ENCODE measurements around the gene PRRT4.

PRRT4 gene

DNA sequence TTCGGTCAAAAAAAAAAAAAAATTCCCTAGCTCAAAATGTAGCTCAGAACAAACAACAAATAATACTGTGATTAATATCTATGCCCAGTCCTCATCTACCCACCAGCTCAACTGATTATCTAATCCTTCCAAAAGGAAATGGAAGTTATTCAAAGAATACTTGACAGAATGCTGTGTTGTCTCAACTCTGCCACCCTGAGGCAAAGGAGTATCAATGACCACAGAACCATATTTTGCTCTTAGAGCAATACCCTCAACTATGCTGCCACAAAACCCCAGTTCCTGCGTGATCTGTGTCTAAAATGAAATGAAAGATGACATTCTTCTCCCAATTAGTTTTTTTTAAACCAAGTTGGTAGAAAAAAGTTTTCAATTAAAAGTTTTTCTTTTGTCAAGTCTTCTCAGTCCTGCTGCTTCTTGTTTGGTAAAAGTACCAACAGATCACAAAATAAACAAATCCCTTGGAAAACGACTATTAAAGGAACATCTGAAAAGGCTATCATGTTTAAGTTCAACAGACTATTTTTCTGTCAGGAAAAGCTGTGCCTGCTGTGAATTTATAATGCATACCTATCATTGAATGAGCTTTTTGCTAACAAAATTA, 39.3 kb downstream of the PRRT4 start:
- H3K36me3 ChIP-seq (ENCODE audit: control insufficient read depth in 2 of 2, insufficient read depth in 1 of 2, low read length in 2 of 2), result peaks cover 53 to 87% of the 10 kb centered on the region in 2 experiments
- ChIA-PET POLR2A (no interaction called here), CTCF (interaction anchor here (0.6 to 2.1 kb wide), 13 partner anchors 9 to 768 kb away, joined by 3 to 7 read pairs (median 4); no protein-coding TSS in a partner anchor)

DNA sequence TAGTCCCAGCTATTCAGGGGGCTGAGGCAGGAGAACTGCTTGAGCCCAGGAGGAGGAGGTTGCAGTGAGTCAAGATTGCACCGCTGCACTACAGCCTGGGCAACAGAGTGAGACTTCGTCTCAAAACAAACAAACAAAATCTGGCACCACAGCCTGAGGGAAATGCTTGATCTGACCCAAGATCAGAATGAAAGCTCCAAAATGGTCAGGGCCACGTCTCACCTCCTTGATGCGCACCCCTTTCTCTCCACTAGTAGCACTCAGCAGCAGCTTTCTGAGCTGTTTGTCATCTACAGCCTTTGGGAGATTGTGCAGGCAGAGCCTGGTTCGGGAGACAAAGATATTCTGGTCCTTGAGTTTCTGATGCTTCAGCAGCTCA, 40.5 kb downstream of the PRRT4 start:
- ChIA-PET POLR2A (no interaction called here), CTCF (interaction anchor here (0.8 to 2.1 kb wide), 6 partner anchors 10 to 767 kb away, joined by 3 to 7 read pairs (median 4); no protein-coding TSS in a partner anchor)
- Histone ChIP-seq H3K4me3 (ENCODE audit: low read depth, low read length) (no peak overlapping the region), H3K27ac (ENCODE audit: extremely low read depth, low read depth, low read length) (no peak overlapping the region), H3K36me3 (ENCODE audit: control insufficient read depth in 2 of 2, insufficient read depth in 1 of 2, low read length in 2 of 2) (peaks cover 53 to 87% of the 10 kb centered on the region in 2 experiments), H3K4me1 (ENCODE audit: control insufficient read depth, insufficient read depth, low read length) (no peaks in the 10 kb centered on the region), H3K9me3 (ENCODE audit: control insufficient read depth, insufficient read depth, low read depth, low read length) (no peaks in the 10 kb centered on the region)
- no peak for TF ChIP-seq ZNF280C (tag by site-specific recombination; IDR thresholded peaks at IDR 0.05)
- no peak for TF ChIP-seq ZNF626 (tag by site-specific recombination; IDR thresholded peaks at IDR 0.05)
- no peak for TF ChIP-seq ZSCAN18 (tag by site-specific recombination; IDR thresholded peaks at IDR 0.05)
- TF ChIP-seq ZNF248 (tag by site-specific recombination; IDR thresholded peaks at IDR 0.05), result no peak
- no peak for TF ChIP-seq HIC1 (tag by site-specific recombination; IDR thresholded peaks at IDR 0.05)
- TF ChIP-seq ZNF175 (tag by site-specific recombination; IDR thresholded peaks at IDR 0.05), result no peak
- no peak for TF ChIP-seq ZFHX2 (tag by site-specific recombination; conservative IDR thresholded peaks at IDR 0.05)
- TF ChIP-seq, protein P1, sequence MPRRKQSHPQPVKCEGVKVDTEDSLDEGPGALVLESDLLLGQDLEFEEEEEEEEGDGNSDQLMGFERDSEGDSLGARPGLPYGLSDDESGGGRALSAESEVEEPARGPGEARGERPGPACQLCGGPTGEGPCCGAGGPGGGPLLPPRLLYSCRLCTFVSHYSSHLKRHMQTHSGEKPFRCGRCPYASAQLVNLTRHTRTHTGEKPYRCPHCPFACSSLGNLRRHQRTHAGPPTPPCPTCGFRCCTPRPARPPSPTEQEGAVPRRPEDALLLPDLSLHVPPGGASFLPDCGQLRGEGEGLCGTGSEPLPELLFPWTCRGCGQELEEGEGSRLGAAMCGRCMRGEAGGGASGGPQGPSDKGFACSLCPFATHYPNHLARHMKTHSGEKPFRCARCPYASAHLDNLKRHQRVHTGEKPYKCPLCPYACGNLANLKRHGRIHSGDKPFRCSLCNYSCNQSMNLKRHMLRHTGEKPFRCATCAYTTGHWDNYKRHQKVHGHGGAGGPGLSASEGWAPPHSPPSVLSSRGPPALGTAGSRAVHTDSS (tag by site-specific recombination; IDR thresholded peaks at IDR 0.05), result no peak
- TF ChIP-seq, protein P2, sequence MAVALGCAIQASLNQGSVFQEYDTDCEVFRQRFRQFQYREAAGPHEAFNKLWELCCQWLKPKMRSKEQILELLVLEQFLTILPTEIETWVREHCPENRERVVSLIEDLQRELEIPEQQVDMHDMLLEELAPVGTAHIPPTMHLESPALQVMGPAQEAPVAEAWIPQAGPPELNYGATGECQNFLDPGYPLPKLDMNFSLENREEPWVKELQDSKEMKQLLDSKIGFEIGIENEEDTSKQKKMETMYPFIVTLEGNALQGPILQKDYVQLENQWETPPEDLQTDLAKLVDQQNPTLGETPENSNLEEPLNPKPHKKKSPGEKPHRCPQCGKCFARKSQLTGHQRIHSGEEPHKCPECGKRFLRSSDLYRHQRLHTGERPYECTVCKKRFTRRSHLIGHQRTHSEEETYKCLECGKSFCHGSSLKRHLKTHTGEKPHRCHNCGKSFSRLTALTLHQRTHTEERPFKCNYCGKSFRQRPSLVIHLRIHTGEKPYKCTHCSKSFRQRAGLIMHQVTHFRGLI (tag by site-specific recombination; IDR thresholded peaks at IDR 0.05), result no peak
- no peak for TF ChIP-seq MZF1 (tag by site-specific recombination; IDR thresholded peaks at IDR 0.05; ENCODE audit: borderline replicate concordance)
- TF ChIP-seq ZNF624 (tag by site-specific recombination; IDR thresholded peaks at IDR 0.05), result no peak
- TF ChIP-seq ZBTB20 (tag by site-specific recombination; IDR thresholded peaks at IDR 0.05), result no peak

More for the DNA sequence above, 39.3 kb downstream of the PRRT4 start:
- Histone ChIP-seq H3K9me3 (ENCODE audit: control insufficient read depth, insufficient read depth, low read depth, low read length) (no peaks in the 10 kb centered on the region), H3K4me1 (ENCODE audit: control insufficient read depth, insufficient read depth, low read length) (no peaks in the 10 kb centered on the region), H3K27ac (ENCODE audit: extremely low read depth, low read depth, low read length) (no peak overlapping the region), H3K4me3 (ENCODE audit: low read depth, low read length) (no peak overlapping the region)
- TF ChIP-seq ZNF654 (tag by site-specific recombination; IDR thresholded peaks at IDR 0.05; ENCODE audit: low read depth), result peak; percentile 42
- TF ChIP-seq ZNF138 (tag by site-specific recombination; IDR thresholded peaks at IDR 0.05; ENCODE audit: borderline replicate concordance), result no peak
- TF ChIP-seq ZNF660 (tag by site-specific recombination; IDR thresholded peaks at IDR 0.05), result 0 out of 2 replicates have a peak, but pooled peaks have one; percentile 29
- no peak for TF ChIP-seq ZNF585B (tag by site-specific recombination; IDR thresholded peaks at IDR 0.05)
- no peak for TF ChIP-seq ZNF768 (tag by site-specific recombination; IDR thresholded peaks at IDR 0.05)
- TF ChIP-seq, protein P3, sequence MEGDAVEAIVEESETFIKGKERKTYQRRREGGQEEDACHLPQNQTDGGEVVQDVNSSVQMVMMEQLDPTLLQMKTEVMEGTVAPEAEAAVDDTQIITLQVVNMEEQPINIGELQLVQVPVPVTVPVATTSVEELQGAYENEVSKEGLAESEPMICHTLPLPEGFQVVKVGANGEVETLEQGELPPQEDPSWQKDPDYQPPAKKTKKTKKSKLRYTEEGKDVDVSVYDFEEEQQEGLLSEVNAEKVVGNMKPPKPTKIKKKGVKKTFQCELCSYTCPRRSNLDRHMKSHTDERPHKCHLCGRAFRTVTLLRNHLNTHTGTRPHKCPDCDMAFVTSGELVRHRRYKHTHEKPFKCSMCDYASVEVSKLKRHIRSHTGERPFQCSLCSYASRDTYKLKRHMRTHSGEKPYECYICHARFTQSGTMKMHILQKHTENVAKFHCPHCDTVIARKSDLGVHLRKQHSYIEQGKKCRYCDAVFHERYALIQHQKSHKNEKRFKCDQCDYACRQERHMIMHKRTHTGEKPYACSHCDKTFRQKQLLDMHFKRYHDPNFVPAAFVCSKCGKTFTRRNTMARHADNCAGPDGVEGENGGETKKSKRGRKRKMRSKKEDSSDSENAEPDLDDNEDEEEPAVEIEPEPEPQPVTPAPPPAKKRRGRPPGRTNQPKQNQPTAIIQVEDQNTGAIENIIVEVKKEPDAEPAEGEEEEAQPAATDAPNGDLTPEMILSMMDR (tag by site-specific recombination; IDR thresholded peaks at IDR 0.05), result peak; percentile 38; the same call in 1 of the 2 replicates
- no peak for TF ChIP-seq GLIS1 (tag by site-specific recombination; IDR thresholded peaks at IDR 0.05)
- TF ChIP-seq ZNF555 (tag by site-specific recombination; conservative IDR thresholded peaks at IDR 0.05), result no peak
- no peak for TF ChIP-seq ZNF629 (tag by site-specific recombination; IDR thresholded peaks at IDR 0.05)
- TF ChIP-seq ZFP3 (tag by site-specific recombination; IDR thresholded peaks at IDR 0.05; ENCODE audit: low read depth), result no peak
- TF ChIP-seq ZNF248 (tag by site-specific recombination; IDR thresholded peaks at IDR 0.05), result no peak
- no peak for TF ChIP-seq ZNF16 (tag by site-specific recombination; IDR thresholded peaks at IDR 0.05; ENCODE audit: low read depth)
- TF ChIP-seq, protein P4, sequence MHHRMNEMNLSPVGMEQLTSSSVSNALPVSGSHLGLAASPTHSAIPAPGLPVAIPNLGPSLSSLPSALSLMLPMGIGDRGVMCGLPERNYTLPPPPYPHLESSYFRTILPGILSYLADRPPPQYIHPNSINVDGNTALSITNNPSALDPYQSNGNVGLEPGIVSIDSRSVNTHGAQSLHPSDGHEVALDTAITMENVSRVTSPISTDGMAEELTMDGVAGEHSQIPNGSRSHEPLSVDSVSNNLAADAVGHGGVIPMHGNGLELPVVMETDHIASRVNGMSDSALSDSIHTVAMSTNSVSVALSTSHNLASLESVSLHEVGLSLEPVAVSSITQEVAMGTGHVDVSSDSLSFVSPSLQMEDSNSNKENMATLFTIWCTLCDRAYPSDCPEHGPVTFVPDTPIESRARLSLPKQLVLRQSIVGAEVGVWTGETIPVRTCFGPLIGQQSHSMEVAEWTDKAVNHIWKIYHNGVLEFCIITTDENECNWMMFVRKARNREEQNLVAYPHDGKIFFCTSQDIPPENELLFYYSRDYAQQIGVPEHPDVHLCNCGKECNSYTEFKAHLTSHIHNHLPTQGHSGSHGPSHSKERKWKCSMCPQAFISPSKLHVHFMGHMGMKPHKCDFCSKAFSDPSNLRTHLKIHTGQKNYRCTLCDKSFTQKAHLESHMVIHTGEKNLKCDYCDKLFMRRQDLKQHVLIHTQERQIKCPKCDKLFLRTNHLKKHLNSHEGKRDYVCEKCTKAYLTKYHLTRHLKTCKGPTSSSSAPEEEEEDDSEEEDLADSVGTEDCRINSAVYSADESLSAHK (tag by site-specific recombination; IDR thresholded peaks at IDR 0.05), result no peak
